Cerebellar nuclear complex (tissue), 1 donor: ENCODE results near the gene TATDN3.
"Not testable (repeated sequence)": the region's sequence is repeated elsewhere in the genome, so short reads cannot be mapped to it uniquely, and the experiment has no call there.

ENCODE experiments used
- DNase-seq, 2 experiments: peaks; one replicate each; lab custom pipeline; 2025; lab: John Stamatoyannopoulos, UW

The TATDN3 gene

GRCh38 chr1:212775241-212775640 lies 16.5 kb upstream of the TATDN3 start:
- DNase-seq = no peak

GRCh38 chr1:212777151-212777550 lies 14.5 kb upstream of the TATDN3 start:
- no peak for DNase-seq

GRCh38 chr1:212779086-212779485 lies 12.6 kb upstream of the TATDN3 start:
- DNase-seq = not testable (repeated sequence)

- DNase-seq = no peak
These were observed 10.9 kb upstream of the TATDN3 start for GRCh38 chr1:212780759-212781158.

GRCh38 chr1:212781225-212781624 lies 10.5 kb upstream of the TATDN3 start:
- no peak for DNase-seq

GRCh38 chr1:212782422-212783154 lies 9.1 kb upstream of the TATDN3 start:
- no peak for DNase-seq

GRCh38 chr1:212783976-212784375 lies 7.7 kb upstream of the TATDN3 start:
- no peak for DNase-seq

GRCh38 chr1:212785871-212786270 lies 5.8 kb upstream of the TATDN3 start:
- DNase-seq = no peak

GRCh38 chr1:212791261-212791675 lies 426 bp upstream of the TATDN3 start:
- DNase-seq = no peak

GRCh38 chr1:212792396-212792908 lies 758 bp downstream of the TATDN3 start:
- DNase-seq = no peak

GRCh38 chr1:212794561-212795014 lies 2.9 kb downstream of the TATDN3 start:
- no peak for DNase-seq

GRCh38 chr1:212797681-212798080 lies 6.0 kb downstream of the TATDN3 start:
- no peak for DNase-seq

- DNase-seq = no peak
These were observed 14.1 kb downstream of the TATDN3 start for GRCh38 chr1:212805767-212806166.

GRCh38 chr1:212814537-212815334 lies 23.0 kb downstream of the TATDN3 start:
- no peak for DNase-seq

- no peak for DNase-seq
These were observed 25.0 kb downstream of the TATDN3 start for GRCh38 chr1:212816567-212817278.

GRCh38 chr1:212819726-212820125 lies 28.0 kb downstream of the TATDN3 start:
- no peak for DNase-seq

GRCh38 chr1:212820969-212821368 lies 29.3 kb downstream of the TATDN3 start:
- no peak for DNase-seq

GRCh38 chr1:212822956-212823355 lies 31.3 kb downstream of the TATDN3 start:
- no peak for DNase-seq

GRCh38 chr1:212824201-212824600 lies 32.5 kb downstream of the TATDN3 start:
- no peak for DNase-seq

GRCh38 chr1:212825798-212826452 lies 34.2 kb downstream of the TATDN3 start:
- DNase-seq = no peak

- no peak for DNase-seq
These were observed 35.6 kb downstream of the TATDN3 start for GRCh38 chr1:212827171-212827776.
